HFF-Myc (cell line): ENCODE results near the gene MRPL43.

Experiments used
- DNase-seq: peaks from one replicate; pipeline ENCODE4 v3.0.0-alpha.2; 2011; ENCODE audit warnings: low read depth; ENCODE audit errors: extremely low read depth
- H3K4me3 ChIP-seq: replicated peaks from 2 replicates; pipeline ENCODE4 v1.5.1; 2011; ENCODE audit warnings: low read depth, mild to moderate bottlenecking, control low read depth, low read length
- TF ChIP-seq, protein P1 (sequence below): IDR thresholded peaks from 2 replicates; pipeline ENCODE4 v1.5.1; 2012; ENCODE audit warnings: mild to moderate bottlenecking, low read depth, low read length, control low read depth; ENCODE audit errors: missing control alignments

MRPL43 gene

DNA sequence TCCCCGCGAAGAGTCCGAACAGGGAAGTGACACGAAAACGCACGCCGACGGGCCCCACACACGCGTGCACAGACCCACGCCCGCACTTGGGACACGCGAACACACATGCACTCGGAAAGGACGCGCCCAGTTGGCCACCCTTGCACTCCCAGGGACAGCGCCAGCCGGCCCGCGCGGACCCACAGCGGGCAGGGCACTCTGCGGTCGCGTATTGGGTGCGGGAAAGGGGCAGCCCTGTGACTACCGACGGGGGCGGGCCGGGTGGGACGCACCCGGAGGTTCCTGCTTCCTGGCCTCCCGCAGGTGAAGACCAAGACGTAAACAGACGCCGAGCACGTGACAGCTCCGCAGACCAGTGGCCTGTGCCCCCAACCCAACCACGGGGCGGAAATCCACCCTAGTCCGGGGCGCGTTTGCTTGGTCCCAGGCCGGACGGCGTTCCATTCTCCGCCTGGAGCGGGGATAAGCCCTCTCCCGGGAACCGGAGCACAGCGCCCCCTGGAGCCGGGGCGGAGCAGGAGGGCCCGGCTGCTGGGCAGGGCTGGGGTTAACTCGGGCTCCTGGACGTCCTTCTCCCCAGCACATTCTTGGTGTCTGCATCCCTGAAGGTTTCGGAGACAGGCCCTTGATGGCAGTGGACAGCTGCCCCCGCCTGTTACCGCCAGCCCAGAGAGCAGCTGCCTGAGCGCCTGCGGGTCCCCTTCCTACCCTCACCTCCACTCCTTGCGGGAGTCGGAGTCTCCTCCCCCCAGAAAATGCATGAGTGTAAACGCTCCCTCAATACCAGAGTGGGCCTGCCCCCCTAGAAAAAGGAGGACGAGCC, 10.3 kb upstream of the MRPL43 start:
- H3K4me3 ChIP-seq, result peak overlapping the region; percentile 84
- TF ChIP-seq, protein P1, sequence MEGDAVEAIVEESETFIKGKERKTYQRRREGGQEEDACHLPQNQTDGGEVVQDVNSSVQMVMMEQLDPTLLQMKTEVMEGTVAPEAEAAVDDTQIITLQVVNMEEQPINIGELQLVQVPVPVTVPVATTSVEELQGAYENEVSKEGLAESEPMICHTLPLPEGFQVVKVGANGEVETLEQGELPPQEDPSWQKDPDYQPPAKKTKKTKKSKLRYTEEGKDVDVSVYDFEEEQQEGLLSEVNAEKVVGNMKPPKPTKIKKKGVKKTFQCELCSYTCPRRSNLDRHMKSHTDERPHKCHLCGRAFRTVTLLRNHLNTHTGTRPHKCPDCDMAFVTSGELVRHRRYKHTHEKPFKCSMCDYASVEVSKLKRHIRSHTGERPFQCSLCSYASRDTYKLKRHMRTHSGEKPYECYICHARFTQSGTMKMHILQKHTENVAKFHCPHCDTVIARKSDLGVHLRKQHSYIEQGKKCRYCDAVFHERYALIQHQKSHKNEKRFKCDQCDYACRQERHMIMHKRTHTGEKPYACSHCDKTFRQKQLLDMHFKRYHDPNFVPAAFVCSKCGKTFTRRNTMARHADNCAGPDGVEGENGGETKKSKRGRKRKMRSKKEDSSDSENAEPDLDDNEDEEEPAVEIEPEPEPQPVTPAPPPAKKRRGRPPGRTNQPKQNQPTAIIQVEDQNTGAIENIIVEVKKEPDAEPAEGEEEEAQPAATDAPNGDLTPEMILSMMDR, result peak; percentile 90
- DNase-seq, result no peak

DNA sequence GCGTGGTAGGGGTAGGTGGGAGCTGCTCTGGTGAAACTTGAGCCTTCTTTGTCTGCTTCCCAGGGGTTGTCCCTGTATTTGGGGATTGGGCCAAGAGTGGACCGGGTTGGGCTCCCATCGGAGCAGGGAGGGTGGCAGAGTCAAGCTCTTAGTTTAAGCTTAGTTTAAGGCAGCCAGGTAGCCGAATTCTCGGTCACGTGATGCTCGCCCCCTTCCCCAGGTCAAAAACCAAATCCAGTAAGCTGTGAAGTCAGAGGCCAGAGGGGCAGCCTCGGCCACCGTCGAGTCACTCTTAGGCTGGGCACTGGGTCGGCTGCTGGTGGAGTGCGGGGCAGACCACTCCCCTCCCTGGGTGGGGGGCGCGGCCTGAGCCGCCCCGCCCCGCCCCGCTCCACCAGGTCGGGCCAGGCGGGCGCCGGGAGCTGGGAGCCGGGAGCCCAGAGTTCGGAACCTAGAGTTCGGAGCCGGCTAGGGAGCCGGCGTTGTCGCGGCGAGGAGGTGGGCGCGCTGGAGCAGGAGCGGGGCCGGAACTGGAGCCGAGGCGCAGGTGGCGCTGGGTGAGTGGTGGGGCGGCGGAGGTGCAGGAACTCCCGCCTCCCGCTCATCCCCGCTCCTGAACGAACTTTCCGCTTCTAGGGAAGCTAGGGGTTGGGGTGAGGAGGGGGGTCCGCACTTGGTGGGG, 9.5 kb upstream of the MRPL43 start:
- H3K4me3 ChIP-seq, result peak overlapping the region; percentile 84
- TF ChIP-seq, protein P1, result no peak
- DNase-seq, result no peak

DNA sequence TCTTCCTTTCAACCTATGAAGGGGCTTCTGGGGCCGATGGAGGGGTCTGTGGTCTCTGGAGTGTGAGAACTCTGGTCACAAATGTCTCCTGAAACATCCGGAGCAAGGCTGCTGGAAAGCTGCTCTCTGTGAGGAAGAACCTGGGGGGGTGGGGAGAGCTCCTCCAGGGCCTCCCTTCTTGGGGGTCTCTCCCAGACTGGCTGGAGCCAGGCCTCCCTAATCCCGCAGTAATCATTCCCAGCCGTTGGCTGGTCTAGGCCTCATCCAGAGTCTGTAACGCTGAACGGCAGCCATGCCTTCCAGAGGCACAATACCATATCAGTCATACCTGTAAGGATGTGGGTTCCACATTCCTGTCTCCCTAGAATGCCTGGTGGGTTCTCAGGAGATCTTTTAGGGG, 7.9 kb upstream of the MRPL43 start:
- no peak overlapping the region for H3K4me3 ChIP-seq
- TF ChIP-seq, protein P1, result no peak
- no peak for DNase-seq

DNA sequence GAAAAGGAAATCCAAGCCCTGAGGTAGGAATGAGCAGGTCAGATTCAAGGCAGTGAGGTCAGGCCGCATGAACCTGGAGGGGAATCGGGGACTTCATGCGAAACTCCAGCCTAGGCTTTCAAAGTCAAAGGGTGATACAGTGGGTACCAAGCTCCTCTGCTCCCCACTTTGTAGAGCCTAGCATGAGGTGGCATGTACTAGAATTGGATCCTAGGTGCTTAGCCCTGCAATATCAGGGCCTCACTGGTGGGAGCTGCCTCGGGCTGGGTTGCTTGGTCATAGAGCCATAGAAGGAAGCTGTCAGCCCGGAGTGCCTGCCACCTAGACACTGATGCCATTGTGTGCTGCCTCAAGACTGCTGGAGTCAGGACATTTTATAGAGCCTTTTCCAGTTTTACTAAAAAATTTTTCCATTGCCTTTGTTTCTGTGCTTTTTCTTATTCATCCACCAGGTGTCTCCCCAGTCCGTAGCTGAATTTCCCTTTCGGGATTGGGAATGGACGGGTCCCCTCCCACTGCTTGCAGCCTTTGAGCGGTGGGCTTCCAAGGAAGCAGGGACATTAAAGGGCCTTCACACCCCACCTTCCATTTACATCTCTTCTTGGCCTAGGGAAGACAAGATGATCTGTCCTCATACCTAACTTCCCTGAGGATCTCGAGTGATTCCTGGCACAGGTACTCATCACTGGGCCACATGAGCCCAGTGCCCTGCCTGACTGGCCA, 6.8 kb upstream of the MRPL43 start:
- no peak for DNase-seq
- TF ChIP-seq, protein P1, result peak; percentile 67
- H3K4me3 ChIP-seq, result no peak overlapping the region

DNA sequence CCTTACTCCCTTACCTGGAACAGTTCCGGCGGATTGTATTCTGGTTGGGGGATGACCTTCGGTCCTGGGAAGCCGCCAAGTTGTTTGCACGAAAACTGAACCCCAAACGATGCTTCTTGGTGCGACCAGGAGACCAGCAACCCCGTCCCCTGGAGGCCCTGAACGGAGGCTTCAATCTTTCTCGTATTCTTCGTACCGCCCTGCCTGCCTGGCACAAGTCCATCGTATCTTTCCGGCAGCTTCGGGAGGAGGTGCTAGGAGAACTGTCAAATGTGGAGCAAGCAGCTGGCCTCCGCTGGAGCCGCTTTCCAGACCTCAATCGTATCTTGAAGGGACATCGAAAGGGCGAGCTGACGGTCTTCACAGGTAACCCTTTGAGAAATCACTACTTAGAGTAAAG, 1.8 kb upstream of the MRPL43 start:
- peak overlapping the region; percentile 84 for H3K4me3 ChIP-seq
- TF ChIP-seq, protein P1, result no peak
- no peak for DNase-seq

DNA sequence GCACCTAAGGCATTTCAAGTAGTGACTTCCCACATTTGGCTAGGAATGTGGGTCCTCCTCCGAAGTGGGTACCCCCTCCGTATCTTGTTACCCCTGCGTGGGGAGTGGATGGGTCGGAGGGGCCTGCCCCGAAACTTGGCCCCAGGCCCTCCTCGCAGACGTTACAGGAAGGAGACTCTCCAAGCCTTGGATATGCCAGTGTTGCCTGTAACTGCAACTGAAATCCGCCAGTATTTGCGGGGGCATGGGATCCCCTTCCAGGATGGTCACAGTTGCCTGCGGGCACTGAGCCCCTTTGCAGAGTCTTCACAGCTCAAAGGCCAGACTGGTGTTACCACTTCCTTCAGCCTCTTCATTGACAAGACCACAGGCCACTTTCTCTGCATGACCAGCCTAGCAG, 869 bp upstream of the MRPL43 start:
- no peak for DNase-seq
- TF ChIP-seq, protein P1, result no peak
- peak overlapping the region; percentile 84 for H3K4me3 ChIP-seq
